Fibroblast of mammary gland (primary cell): Measurements from ENCODE around the gene TBC1D5.

Experiments used
- DNase-seq: peaks from one replicate; pipeline ENCODE4 v3.0.0-alpha.2; 2010; ENCODE audit warnings: low read depth
- H3K4me3 ChIP-seq: 2 replicates; pipeline ENCODE4 v1.5.1; 2011; ENCODE audit warnings: low read depth, mild to moderate bottlenecking, low read length, moderate library complexity; ENCODE audit not compliant: control insufficient read depth
- CTCF ChIP-seq: conservative IDR thresholded peaks from 2 replicates; pipeline ENCODE4 v1.5.1; 2011; ENCODE audit warnings: low read depth, low read length, inconsistent platforms; ENCODE audit not compliant: control insufficient read depth, insufficient read depth

The TBC1D5 gene

DNA sequence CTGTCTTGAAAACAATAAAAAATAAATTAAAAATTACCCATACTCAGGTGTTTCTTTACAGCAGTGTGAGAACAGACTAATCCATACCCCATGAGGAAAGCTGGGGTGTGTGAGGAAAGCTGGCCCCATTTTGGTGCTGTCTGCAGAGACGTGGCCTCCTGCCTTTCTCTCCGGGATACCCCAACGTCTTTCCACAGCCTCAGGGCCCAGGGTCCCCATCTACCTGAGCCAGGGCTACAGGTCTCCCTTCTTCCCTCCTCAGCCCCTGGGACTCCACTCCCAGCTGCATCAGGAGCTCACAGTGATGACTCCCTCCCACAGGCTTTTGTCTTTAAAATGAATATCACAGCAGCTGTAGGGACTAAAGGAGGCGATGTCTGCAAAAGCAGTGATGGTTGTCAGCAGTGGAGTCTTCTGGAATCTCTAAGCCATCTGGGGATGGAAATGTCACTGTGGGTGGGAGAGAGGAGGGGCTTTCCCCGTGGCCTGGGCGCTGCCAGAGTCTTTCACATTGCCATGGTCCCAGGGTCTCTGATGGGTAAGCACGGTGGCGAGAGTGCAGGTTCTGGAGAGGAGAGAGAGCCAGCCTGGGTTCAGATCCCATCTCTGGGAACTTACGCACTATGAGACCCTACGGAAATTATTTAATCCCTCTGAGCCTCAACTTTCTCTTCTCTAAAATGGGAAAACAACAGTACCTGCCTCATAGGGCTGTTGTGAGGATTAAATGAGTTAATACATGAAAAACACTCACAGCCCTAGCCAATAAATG is 598.4 kb downstream of the TBC1D5 start:
- no peak overlapping the region for H3K4me3 ChIP-seq
- TF ChIP-seq CTCF: no peak
- no peak for DNase-seq

DNA sequence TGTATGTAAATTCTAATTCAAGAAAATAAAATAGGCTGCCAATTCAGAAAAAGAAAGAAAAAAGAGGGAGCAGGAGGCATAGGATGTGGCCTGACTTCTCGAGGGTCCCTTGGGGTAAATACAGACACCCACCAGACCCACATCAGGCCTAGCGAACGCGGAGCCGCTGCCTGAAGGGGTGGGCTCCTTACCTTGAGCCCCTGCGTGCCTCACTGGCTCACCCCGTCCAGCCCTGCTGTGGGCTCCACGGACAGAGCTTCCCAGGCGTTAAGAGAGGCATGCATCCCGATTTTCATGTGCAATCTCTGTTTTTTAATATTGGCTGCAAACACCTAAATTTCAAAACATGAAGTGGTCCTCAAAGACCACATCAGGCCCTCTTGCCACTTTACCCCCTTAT is 599.9 kb downstream of the TBC1D5 start:
- no peak overlapping the region for H3K4me3 ChIP-seq
- no peak for TF ChIP-seq CTCF
- no peak for DNase-seq

GRCh38 chr3:17141699-17142098 is 600.7 kb downstream of the TBC1D5 start:
- no peak overlapping the region for H3K4me3 ChIP-seq
- TF ChIP-seq CTCF: no peak
- no peak for DNase-seq

- H3K4me3 ChIP-seq: no peak overlapping the region
- TF ChIP-seq CTCF: no peak
- DNase-seq: peak; percentile 50
These were observed 601.5 kb downstream of the TBC1D5 start for GRCh38 chr3:17140670-17141505.

GRCh38 chr3:17138246-17139039 is 604.0 kb downstream of the TBC1D5 start:
- no peak for DNase-seq
- no peak overlapping the region for H3K4me3 ChIP-seq
- TF ChIP-seq CTCF: no peak

- DNase-seq: no peak
- no peak overlapping the region for H3K4me3 ChIP-seq
- TF ChIP-seq CTCF: no peak
These were observed 605.1 kb downstream of the TBC1D5 start for GRCh38 chr3:17137321-17137826.
